Mesothelial cell of epicardium (in vitro differentiated cells): Measurements from ENCODE around the gene HYAL4. TPM values are rescaled to one million over a fixed set of nuclear protein-coding genes. Genes with fewer than 3 reads are reported as not detected.
"Not testable (repeated sequence)": the region's sequence is repeated elsewhere in the genome, so short reads cannot be mapped to it uniquely, and the experiment has no call there.

Experiments used
- DNase-seq, 2 experiments: peaks; one replicate each; pipeline ENCODE4 v3.0.0; 2021; ENCODE audit warnings: low spot score in 2 of 2; ENCODE audit not compliant: unreplicated experiment in 2 of 2
- H3K27ac Mint-ChIP-seq: 2 replicates; pipeline ENCODE4 v1.8.0; 2021; ENCODE audit warnings: mixed read lengths
- H3K27me3 Mint-ChIP-seq: 2 replicates; pipeline ENCODE4 v1.8.0; 2021; ENCODE audit warnings: low read depth, mixed read lengths
- H3K36me3 Mint-ChIP-seq: 2 replicates; pipeline ENCODE4 v1.8.0; 2021; ENCODE audit warnings: mixed read lengths
- H3K4me1 Mint-ChIP-seq: 2 replicates; pipeline ENCODE4 v1.8.0; 2021; ENCODE audit warnings: mixed read lengths
- H3K4me3 Mint-ChIP-seq: 2 replicates; pipeline ENCODE4 v1.8.0; 2021; ENCODE audit warnings: mild to moderate bottlenecking, moderate library complexity, mixed read lengths
- H3K9me3 Mint-ChIP-seq: 2 replicates; pipeline ENCODE4 v1.8.0; 2021; ENCODE audit warnings: mixed read lengths
- CTCF ChIP-seq: fragments of 200-600 bp; sonication (generic); IDR thresholded peaks from one replicate; pipeline ENCODE4 v1.5.0; 2021; ENCODE audit warnings: antibody characterized with exemption; ENCODE audit not compliant: unreplicated experiment
- total RNA-seq: library from RNA; stranded (reverse); gene quantifications from 3 replicates; pipeline ENCODE4 v1.2.1, GENCODE V29; 2021

HYAL4 gene
- total RNA-seq, 1 donor from 2014 or later, result not detected

GRCh38 chr7:123856428-123856827 lies 11.5 kb downstream of the HYAL4 start:
- H3K27me3 Mint-ChIP-seq, H3K36me3 Mint-ChIP-seq, H3K4me3 Mint-ChIP-seq, DNase-seq, H3K27ac Mint-ChIP-seq, H3K4me1 Mint-ChIP-seq: not testable (repeated sequence)
- H3K9me3 Mint-ChIP-seq, result peaks cover 37% of the 10 kb centered on the region

DNA sequence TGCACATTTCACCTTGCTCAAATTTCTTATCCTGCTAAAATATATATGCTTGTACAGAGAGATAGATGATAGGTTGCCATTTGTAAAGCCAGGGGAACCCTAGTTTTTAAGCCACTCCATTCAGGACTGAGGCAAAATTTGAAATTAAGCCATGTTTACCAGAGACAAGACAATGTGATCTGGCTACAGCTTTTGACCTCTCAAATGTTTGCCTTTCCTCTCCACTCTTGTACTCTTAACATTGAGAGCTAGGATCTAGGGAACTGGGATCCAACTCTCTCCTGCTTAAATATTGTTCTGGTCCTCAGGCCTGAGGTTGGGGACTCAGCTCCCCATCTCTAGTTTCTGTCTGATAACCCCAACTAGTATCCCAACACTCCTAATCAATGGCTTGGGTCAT lies 15.9 kb downstream of the HYAL4 start:
- H3K27ac Mint-ChIP-seq, result no peak overlapping the region
- no peak for TF ChIP-seq CTCF
- H3K9me3 Mint-ChIP-seq, result peaks cover 8% of the 10 kb centered on the region
- H3K27me3 Mint-ChIP-seq, result no peaks in the 10 kb centered on the region
- H3K36me3 Mint-ChIP-seq, result peaks cover 2% of the 10 kb centered on the region
- no peak overlapping the region for H3K4me3 Mint-ChIP-seq
- no peak for DNase-seq
- peaks cover 21% of the 10 kb centered on the region for H3K4me1 Mint-ChIP-seq

- Mint-ChIP-seq H3K36me3 (peaks cover 2% of the 10 kb centered on the region), H3K9me3 (peaks cover 4% of the 10 kb centered on the region), H3K27me3 (no peaks in the 10 kb centered on the region), H3K27ac (no peak overlapping the region), H3K4me1 (peaks cover 21% of the 10 kb centered on the region), H3K4me3 (no peak overlapping the region)
- no peak for TF ChIP-seq CTCF
- DNase-seq, result no peak
Observed at GRCh38 chr7:123862775-123863174, 17.8 kb downstream of the HYAL4 start.

DNA sequence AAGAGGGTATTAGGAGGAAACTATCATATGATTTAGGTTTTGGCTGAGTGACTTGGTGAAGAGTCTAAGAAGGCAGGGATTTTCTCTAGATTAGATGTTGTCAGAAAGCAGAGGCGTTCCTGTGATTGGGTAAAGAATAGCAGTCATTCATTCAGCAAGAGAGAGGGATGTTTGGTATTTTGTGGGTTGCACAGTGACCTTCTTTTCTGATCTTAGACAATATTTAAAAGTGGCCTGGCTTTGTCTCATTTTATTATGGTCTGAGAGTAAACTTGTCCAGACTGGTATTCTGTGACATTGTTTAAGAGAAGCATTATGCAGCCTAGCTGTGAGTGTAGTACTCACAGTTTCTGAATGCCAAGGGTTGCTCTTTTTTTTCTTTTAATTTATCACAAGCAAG lies 18.5 kb downstream of the HYAL4 start:
- no peaks in the 10 kb centered on the region for H3K27me3 Mint-ChIP-seq
- H3K27ac Mint-ChIP-seq, result no peak overlapping the region

GRCh38 chr7:123864012-123864411 lies 19.0 kb downstream of the HYAL4 start:
- H3K27me3 Mint-ChIP-seq, result no peaks in the 10 kb centered on the region
- peaks cover 4% of the 10 kb centered on the region for H3K9me3 Mint-ChIP-seq
- peaks cover 21% of the 10 kb centered on the region for H3K4me1 Mint-ChIP-seq
- TF ChIP-seq CTCF, result no peak
- H3K4me3 Mint-ChIP-seq, result no peak overlapping the region
- no peak for DNase-seq
- no peak overlapping the region for H3K27ac Mint-ChIP-seq
- H3K36me3 Mint-ChIP-seq, result peaks cover 2% of the 10 kb centered on the region

More for the DNA sequence above, 18.5 kb downstream of the HYAL4 start:
- peaks cover 4% of the 10 kb centered on the region for H3K9me3 Mint-ChIP-seq
- TF ChIP-seq CTCF, result no peak
- H3K4me1 Mint-ChIP-seq, result peaks cover 21% of the 10 kb centered on the region
- peaks cover 2% of the 10 kb centered on the region for H3K36me3 Mint-ChIP-seq
- H3K4me3 Mint-ChIP-seq, result no peak overlapping the region
- DNase-seq, result no peak

DNA sequence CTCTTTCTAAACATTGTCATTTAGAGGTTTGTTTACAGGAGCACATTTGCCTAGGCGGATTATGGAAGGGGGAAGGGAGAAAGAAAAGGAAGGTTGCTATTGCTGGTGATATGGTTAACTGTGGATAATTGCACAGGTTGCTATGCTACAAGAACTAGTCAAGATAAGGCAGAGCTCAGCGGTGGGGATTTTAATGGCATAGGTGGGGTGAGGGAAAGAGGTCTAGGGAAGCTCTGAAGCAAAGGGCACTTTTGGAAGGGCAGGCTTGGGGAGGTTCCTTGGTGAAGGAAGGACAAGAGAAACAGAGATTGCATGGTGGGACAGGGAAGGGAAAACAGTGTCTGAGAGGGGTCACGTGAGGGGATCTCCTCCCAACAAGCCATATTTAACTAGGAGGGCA lies 19.5 kb downstream of the HYAL4 start:
- no peak for TF ChIP-seq CTCF
- DNase-seq, result no peak
- Mint-ChIP-seq H3K27ac (no peak overlapping the region), H3K4me3 (no peak overlapping the region), H3K36me3 (peaks cover 2% of the 10 kb centered on the region), H3K9me3 (peaks cover 4% of the 10 kb centered on the region), H3K27me3 (no peaks in the 10 kb centered on the region), H3K4me1 (peaks cover 21% of the 10 kb centered on the region)
